A673 (cell line): ENCODE results near the gene MYL1.

ENCODE experiments used
- EZH2 ChIP-seq: fragments of 200-600 bp; sonication (generic); IDR thresholded peaks from 2 replicates; pipeline ENCODE4 v1.6.1; 2017; ENCODE audit warnings: borderline replicate concordance, low read depth, mild to moderate bottlenecking, mixed read lengths, antibody characterized with exemption, low read length; ENCODE audit not compliant: poor library complexity, severe bottlenecking
- TF ChIP-seq, protein P1 (sequence below): fragments of 300-800, 200-600 bp; sonication (generic); conservative IDR thresholded peaks from 2 replicates; pipeline ENCODE4 v1.5.1; 2017; ENCODE audit warnings: low read depth, mild to moderate bottlenecking, antibody characterized with exemption, low read length, moderate library complexity, mixed read lengths

DNA sequence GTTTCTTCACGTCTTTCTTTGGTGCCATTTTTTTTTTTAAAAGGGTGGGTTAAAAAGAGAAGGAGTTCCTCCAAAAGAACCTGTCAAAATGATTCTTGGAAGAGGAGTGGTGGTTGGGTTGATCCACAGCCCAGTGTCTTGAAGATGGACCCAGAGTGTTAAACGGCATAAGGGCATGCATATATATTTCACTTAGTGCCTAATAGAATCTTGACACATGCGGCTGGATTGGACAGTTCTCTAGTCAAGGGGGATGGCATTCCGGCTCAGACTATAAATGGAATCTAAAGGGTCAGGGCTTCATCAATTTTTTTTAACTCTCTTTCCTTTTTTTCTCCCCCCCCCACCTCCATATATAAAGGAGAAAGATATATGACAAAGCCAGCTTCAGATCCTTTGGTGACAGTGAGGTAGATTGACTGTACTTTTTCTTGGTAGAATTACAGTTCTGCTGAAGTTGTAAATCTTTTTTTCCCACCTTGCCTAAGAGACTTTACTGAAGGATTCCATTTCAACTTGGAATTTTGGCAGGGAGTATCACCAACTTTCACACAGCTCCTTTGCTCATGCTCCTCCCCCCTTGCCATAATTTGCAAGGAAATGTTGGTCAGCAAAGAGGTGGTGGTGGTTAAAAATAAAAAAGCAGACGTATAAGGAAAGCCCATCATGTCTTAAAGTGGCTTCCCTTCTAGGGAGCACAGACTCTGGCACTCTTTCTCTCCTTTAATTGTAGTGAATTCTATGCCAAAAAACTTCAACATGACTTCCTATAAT lies at the start of gene MYL1:
- TF ChIP-seq, protein P1, sequence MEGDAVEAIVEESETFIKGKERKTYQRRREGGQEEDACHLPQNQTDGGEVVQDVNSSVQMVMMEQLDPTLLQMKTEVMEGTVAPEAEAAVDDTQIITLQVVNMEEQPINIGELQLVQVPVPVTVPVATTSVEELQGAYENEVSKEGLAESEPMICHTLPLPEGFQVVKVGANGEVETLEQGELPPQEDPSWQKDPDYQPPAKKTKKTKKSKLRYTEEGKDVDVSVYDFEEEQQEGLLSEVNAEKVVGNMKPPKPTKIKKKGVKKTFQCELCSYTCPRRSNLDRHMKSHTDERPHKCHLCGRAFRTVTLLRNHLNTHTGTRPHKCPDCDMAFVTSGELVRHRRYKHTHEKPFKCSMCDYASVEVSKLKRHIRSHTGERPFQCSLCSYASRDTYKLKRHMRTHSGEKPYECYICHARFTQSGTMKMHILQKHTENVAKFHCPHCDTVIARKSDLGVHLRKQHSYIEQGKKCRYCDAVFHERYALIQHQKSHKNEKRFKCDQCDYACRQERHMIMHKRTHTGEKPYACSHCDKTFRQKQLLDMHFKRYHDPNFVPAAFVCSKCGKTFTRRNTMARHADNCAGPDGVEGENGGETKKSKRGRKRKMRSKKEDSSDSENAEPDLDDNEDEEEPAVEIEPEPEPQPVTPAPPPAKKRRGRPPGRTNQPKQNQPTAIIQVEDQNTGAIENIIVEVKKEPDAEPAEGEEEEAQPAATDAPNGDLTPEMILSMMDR = no peak
- TF ChIP-seq EZH2 = no peak
